ENCODE results near the gene SPOP.

Gene SPOP

DNA sequence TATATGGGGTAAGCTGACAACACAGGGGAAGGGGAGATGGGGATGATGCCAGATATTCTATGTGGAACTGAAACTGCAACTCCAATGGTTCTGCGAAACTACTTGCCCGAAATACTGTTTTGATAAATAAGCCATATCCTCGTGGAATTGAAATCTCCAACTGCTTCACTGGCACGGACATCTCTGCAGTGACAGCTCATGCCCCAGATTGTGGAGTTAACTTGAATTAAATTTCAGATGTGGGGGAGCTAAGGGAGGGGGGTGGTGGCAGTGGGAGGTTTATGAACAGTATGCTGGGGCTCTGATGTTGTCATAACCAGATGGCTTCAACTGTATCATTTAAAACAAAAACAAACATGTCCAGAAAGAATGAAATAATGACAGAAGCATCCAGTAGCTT, 80.5 kb downstream of the SPOP start:
- Mint-ChIP-seq H3K4me1 (no peaks in the 10 kb centered on the region), H3K27ac (ENCODE audit: low read depth) (no peak overlapping the region), H3K9me3 (no peaks in the 10 kb centered on the region), H3K27me3 (no peaks in the 10 kb centered on the region), H3K4me3 (no peak overlapping the region), H3K36me3 (ENCODE audit: insufficient read depth) (peaks cover 43% of the 10 kb centered on the region)
- DNase-seq (ENCODE audit: low spot score in 2 of 2) (no peak), ATAC-seq (replicated peaks; ENCODE audit: extremely low read depth, poor library complexity, severe bottlenecking) (no peak)

DNA sequence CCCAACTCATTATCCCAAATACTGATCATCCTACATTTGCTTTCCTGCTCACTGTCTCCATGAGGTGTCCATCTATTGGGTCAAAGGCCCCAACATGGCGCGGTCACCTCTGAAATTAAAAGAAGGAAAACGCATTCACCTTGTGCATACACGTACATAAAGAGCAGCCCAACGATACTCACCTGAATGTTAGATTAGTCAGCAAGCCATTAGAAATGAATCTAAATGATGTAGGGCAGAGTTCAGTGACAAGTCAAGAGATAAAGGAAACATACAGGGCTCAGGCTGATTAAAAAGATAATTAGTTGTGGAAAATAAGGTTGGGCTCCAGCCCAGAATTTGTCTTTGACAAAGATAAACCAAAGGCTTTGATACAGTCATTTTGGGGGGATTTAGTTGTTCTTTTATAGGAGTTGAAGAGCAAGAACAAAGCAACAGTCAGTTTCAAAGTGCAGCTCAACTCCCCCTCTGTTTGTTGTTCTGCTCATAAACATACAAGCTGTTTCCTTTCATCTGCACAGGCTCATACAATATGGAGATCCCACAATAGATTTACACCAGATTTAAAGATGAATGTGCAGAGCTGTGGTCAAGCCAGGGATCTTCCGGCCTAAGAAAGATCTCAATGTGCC, 81.2 kb downstream of the SPOP start:
- Mint-ChIP-seq H3K27me3 (no peaks in the 10 kb centered on the region), H3K27ac (ENCODE audit: low read depth) (no peak overlapping the region), H3K36me3 (ENCODE audit: insufficient read depth) (peaks cover 43% of the 10 kb centered on the region)

DNA sequence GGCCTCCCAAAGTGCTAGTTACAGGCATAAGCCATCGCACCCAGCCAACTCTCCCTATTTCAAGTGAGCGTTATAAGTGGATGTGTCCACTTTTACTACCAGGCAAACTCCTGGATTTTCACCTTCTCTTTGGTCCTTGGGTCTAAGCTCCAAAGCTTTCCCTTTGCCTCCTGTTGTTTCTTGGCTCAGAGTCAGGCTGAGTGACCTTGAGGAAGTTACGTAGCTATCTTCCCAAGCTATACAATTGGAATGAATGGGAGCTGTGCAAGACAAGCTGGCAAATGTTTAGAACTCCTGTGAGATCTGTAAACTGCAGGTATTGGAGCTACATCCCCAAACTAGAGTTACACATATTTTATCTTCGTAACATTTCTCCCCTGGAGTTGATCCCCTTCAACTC, 81.9 kb downstream of the SPOP start:
- ATAC-seq (replicated peaks; ENCODE audit: extremely low read depth, poor library complexity, severe bottlenecking) = no peak
- Mint-ChIP-seq H3K4me3 (no peak overlapping the region), H3K9me3 (no peaks in the 10 kb centered on the region), H3K27me3 (no peaks in the 10 kb centered on the region), H3K36me3 (ENCODE audit: insufficient read depth) (peaks cover 40% of the 10 kb centered on the region), H3K27ac (ENCODE audit: low read depth) (peak overlapping the region; percentile 8), H3K4me1 (no peaks in the 10 kb centered on the region)
- no peak for DNase-seq (ENCODE audit: low spot score in 2 of 2)

More for the DNA sequence above, 81.2 kb downstream of the SPOP start:
- H3K4me1 Mint-ChIP-seq = no peaks in the 10 kb centered on the region
- no peaks in the 10 kb centered on the region for H3K9me3 Mint-ChIP-seq
- H3K4me3 Mint-ChIP-seq = no peak overlapping the region
- no peak for DNase-seq (ENCODE audit: low spot score in 2 of 2)
- ATAC-seq (replicated peaks; ENCODE audit: extremely low read depth, poor library complexity, severe bottlenecking) = no peak

DNA sequence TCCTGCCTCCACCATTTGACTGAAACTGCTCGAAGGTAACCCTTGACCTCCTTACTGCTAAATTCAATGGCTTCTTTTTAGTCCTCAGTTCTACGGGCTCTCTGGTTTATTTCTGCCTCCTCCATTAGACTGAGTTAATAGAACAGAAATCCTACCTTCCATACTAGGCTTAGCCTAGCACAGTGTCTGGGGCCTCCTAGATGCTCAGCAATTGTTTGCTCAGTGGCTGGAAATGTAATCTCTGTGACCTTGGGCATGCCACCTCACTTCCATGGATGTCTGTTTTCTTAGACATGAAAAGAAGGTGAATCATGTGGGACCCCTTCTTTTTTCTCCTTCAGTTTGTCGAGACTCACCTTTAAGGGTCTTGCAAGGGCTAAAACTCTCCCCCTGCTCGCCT, 82.6 kb downstream of the SPOP start:
- Mint-ChIP-seq H3K36me3 (ENCODE audit: insufficient read depth) (peaks cover 34% of the 10 kb centered on the region), H3K4me1 (no peaks in the 10 kb centered on the region), H3K9me3 (no peaks in the 10 kb centered on the region), H3K27me3 (no peaks in the 10 kb centered on the region), H3K27ac (ENCODE audit: low read depth) (no peak overlapping the region), H3K4me3 (no peak overlapping the region)
- no peak for ATAC-seq (replicated peaks; ENCODE audit: extremely low read depth, poor library complexity, severe bottlenecking)
- DNase-seq (ENCODE audit: low spot score in 2 of 2) = no peak

DNA sequence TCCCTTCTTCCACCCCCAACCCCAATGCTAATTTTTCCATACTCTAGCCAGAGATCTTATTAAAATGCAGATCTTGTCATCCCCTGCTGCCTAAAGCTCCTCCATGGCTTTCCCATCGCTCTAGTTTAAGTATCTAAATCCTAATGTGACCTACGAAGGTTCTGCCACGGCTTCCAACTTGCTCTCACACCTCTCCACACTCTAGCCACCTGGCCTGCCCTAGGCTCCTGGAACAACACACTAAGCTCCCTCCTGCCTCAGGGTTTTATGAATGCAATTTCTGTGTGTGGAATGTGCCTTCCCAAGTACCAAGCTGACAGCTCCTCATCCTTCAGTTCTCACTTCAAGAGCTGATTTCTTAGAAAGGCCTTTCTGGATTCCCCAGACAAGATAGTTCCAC, 85.6 kb downstream of the SPOP start:
- Mint-ChIP-seq H3K27ac (ENCODE audit: low read depth) (no peak overlapping the region), H3K9me3 (no peaks in the 10 kb centered on the region), H3K4me1 (no peaks in the 10 kb centered on the region), H3K4me3 (no peak overlapping the region), H3K27me3 (no peaks in the 10 kb centered on the region), H3K36me3 (ENCODE audit: insufficient read depth) (peaks cover 12% of the 10 kb centered on the region)
- ATAC-seq (replicated peaks; ENCODE audit: extremely low read depth, poor library complexity, severe bottlenecking) (no peak), DNase-seq (ENCODE audit: low spot score in 2 of 2) (no peak)

DNA sequence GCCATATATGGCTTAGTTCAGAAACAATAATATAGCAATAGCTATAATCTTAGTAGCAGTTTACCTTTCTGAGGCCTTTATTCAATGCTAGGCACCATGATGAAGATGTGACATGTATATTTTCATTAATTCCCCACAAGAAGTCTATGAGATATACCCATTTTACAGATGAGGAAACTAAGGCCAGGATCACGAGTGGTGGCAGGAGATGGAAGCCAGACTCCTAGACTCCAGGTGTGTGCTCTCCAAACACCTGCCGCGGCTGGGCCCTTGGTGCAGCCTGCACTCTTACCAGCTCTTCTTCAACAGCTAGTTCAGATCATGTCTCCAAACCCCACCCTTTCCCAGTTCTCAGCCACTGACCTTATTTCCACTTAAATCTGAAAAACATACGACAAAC, 87.0 kb downstream of the SPOP start:
- H3K9me3 Mint-ChIP-seq = no peaks in the 10 kb centered on the region
- peaks cover 4% of the 10 kb centered on the region for H3K36me3 Mint-ChIP-seq (ENCODE audit: insufficient read depth)
- H3K4me3 Mint-ChIP-seq = no peak overlapping the region
- ATAC-seq (replicated peaks; ENCODE audit: extremely low read depth, poor library complexity, severe bottlenecking) (no peak), DNase-seq (ENCODE audit: low spot score in 2 of 2) (no peak)
- H3K4me1 Mint-ChIP-seq = no peaks in the 10 kb centered on the region
- no peaks in the 10 kb centered on the region for H3K27me3 Mint-ChIP-seq
- H3K27ac Mint-ChIP-seq (ENCODE audit: low read depth) = no peak overlapping the region

DNA sequence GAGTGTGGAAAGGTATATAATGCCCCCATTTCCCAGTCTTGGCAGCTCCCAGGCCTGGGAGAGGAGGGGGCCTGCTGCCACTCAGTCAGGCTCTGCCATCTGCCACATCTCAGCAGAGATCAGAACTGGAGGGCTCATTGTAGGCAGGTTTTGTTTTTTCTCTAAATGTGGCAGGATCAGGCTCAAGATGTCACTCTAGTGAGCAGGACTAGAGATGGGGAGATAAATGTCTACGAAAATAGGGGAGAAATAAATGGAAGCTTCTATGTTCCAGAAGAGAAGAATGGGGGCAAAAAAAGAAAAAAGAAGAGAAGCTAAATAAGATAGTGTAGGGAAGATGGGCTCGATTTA, 88.3 kb downstream of the SPOP start:
- DNase-seq (ENCODE audit: low spot score in 2 of 2) (no peak), ATAC-seq (replicated peaks; ENCODE audit: extremely low read depth, poor library complexity, severe bottlenecking) (no peak)
- Mint-ChIP-seq H3K4me1 (no peaks in the 10 kb centered on the region), H3K9me3 (no peaks in the 10 kb centered on the region), H3K4me3 (no peak overlapping the region), H3K27me3 (no peaks in the 10 kb centered on the region), H3K27ac (ENCODE audit: low read depth) (no peak overlapping the region), H3K36me3 (ENCODE audit: insufficient read depth) (peaks cover 1% of the 10 kb centered on the region)

DNA sequence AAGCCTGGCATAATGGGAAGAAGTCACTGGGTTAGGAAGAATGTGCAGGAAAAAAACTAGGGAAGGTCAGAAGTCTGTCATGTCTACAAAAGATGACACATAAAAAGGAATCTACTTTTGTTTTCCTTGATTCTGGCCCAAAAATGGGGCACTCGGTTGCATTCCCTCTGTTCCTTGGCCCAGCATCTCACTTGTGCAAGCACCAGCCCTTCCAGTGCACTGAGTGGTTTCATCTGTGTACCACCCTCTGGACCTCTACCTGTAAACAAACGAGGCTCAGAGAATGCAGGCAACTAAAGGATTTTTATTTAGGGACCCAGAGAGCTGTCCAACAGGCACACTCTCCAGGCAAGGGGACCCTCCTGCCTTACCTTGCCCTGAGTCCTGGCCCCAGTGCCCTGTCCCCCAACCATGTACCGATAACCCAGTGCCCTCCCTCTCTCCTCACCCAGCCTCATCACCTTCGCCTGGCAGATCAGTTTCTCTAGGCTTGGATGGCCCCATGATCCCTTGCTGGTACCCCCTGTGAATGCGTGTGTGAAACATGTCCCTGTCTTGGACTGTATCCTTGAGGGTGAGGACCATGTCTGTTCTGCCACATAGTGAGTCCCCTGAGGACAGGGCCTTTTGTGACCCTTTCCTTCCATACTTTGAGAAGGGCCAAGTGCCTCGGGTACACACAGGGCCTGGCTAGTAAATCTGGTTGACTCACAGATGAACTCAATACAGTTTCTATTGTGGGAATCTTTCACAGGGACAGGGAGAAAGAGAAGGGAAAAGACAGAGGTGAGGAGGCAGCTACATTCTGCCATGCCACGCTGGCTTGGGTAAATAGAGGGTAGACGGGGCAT, 88.9 kb downstream of the SPOP start:
- H3K27ac Mint-ChIP-seq (ENCODE audit: low read depth) = no peak overlapping the region

DNA sequence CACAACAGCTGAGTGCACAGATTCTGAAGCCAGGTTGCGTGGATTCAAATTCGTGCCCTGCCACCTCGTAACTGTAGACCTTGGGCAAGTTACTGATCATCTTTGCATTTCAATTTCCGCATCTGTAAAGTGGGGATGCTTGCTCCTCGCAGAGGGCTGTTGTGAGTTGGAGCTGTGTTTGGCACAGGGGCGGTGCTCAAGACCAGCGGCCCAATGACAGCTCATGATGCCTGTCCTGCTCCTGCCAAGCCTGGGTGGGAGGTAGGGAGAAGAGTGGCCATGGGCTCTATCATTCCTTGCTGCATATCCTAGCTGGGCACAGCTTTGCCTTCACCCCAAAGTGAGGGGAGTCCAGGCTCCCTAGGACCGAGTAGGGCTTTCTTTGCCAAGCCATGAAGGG, 89.6 kb downstream of the SPOP start:
- no peaks in the 10 kb centered on the region for H3K27me3 Mint-ChIP-seq
- H3K9me3 Mint-ChIP-seq = no peaks in the 10 kb centered on the region
- DNase-seq (ENCODE audit: low spot score in 2 of 2) = no peak
- H3K4me3 Mint-ChIP-seq = no peak overlapping the region
- no peak for ATAC-seq (replicated peaks; ENCODE audit: extremely low read depth, poor library complexity, severe bottlenecking)
- H3K4me1 Mint-ChIP-seq = no peaks in the 10 kb centered on the region
- no peak overlapping the region for H3K27ac Mint-ChIP-seq (ENCODE audit: low read depth)
- H3K36me3 Mint-ChIP-seq (ENCODE audit: insufficient read depth) = peaks cover 1% of the 10 kb centered on the region

More for the DNA sequence above, 88.9 kb downstream of the SPOP start:
- Mint-ChIP-seq H3K36me3 (ENCODE audit: insufficient read depth) (peaks cover 1% of the 10 kb centered on the region), H3K4me3 (no peak overlapping the region), H3K9me3 (no peaks in the 10 kb centered on the region), H3K27me3 (no peaks in the 10 kb centered on the region), H3K4me1 (no peaks in the 10 kb centered on the region)
- ATAC-seq (replicated peaks; ENCODE audit: extremely low read depth, poor library complexity, severe bottlenecking) (no peak), DNase-seq (ENCODE audit: low spot score in 2 of 2) (no peak)

DNA sequence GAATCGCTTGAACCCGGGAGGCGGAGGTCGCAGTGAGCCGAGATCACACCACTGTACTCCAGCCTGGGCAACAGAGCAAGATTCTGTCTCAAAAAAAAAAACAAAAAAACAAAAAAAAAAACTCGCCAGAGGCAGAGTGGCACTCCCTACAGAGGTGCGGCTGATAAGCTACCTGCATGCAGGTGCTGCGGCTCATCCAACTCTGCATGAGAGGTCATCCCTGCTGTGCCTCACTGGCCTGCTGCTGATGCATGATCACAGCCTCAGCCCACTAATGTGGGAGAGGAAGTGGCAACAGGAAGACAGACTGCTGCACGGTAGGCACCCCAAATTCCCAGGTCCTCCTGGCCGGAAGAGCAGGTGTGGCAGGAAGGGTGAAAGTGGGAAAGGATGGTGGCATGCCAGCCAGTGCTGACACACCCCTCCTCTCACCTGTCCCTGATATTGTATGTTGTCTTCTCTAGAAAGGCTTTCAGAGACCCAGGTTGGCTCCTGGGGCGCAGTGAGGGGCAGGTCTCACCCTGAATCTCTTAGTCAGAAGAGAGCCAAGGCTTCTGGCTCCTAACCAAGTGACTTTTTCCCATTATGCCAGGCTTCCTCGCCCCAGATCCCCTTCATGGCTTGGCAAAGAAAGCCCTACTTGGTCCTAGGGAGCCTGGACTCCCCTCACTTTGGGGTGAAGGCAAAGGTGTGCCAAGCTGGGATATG, 90.4 kb downstream of the SPOP start:
- no peak overlapping the region for H3K4me3 Mint-ChIP-seq
- no peak for ATAC-seq (replicated peaks; ENCODE audit: extremely low read depth, poor library complexity, severe bottlenecking)

DNA sequence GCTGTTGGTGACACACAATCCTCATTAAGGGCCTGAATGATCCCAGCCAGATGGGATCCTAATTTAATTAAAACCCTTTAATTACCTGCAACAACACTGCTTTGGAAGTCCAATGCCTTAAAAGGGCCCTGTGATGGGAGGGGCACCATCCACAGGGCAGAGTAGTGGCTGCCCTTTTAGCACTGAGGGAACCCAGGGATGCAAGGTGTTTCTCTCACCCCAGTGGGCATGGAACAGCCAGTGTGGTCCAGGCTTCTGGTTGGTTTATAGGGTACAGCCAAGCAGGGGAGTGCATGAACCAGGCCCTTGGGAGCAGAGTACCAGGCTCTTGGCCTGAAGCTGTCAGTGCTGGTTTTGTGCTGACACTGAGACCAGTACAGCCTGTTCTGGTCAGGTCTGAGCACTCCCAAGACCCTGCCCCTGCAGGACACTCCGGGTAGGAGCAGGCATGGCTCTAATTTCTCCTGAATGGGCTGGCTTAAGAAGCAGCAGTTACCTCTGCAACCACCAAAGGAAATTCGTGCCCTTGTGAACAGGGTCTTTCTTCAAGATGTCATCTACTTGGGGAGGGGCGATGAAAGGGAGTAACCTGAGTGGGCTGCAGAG, 92.4 kb downstream of the SPOP start:
- no peaks in the 10 kb centered on the region for H3K4me1 Mint-ChIP-seq
- H3K27ac Mint-ChIP-seq (ENCODE audit: low read depth) = no peak overlapping the region
- H3K36me3 Mint-ChIP-seq (ENCODE audit: insufficient read depth) = peaks cover 3% of the 10 kb centered on the region
- DNase-seq (ENCODE audit: low spot score in 2 of 2) = no peak
- H3K27me3 Mint-ChIP-seq = no peaks in the 10 kb centered on the region
- no peak overlapping the region for H3K4me3 Mint-ChIP-seq
- H3K9me3 Mint-ChIP-seq = no peaks in the 10 kb centered on the region
- ATAC-seq (replicated peaks; ENCODE audit: extremely low read depth, poor library complexity, severe bottlenecking) = no peak

More for the DNA sequence above, 90.4 kb downstream of the SPOP start:
- Mint-ChIP-seq H3K9me3 (no peaks in the 10 kb centered on the region), H3K36me3 (ENCODE audit: insufficient read depth) (peaks cover 4% of the 10 kb centered on the region), H3K27ac (ENCODE audit: low read depth) (no peak overlapping the region), H3K27me3 (no peaks in the 10 kb centered on the region), H3K4me1 (no peaks in the 10 kb centered on the region)
- DNase-seq (ENCODE audit: low spot score in 2 of 2) = no peak

DNA sequence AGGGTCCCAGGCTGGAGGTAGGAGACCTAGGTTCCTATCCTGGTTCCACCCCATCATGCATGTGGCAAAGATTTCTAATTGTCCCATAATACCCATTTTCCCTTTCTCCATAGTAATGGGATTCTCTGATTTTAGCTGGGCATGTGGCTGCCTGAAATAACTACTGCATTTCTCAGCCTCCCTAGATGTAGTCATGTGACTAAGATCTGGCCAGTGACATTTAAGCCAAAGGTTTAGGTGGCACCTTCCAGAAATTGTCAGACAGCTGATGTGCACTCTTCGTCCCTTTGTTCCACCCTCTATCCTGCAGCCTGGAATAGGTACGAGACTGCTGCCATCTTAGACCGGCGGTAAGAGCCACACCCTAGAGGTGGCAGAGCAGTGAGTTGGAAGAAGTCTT, 94.0 kb downstream of the SPOP start:
- Mint-ChIP-seq H3K4me1 (no peaks in the 10 kb centered on the region), H3K4me3 (no peak overlapping the region), H3K36me3 (ENCODE audit: insufficient read depth) (peaks cover 3% of the 10 kb centered on the region), H3K27ac (ENCODE audit: low read depth) (no peak overlapping the region), H3K27me3 (peaks cover 3% of the 10 kb centered on the region), H3K9me3 (no peaks in the 10 kb centered on the region)
- ATAC-seq (replicated peaks; ENCODE audit: extremely low read depth, poor library complexity, severe bottlenecking) (no peak), DNase-seq (ENCODE audit: low spot score in 2 of 2) (no peak)
